Measurements from ENCODE around the gene MPPED2. TPM values are rescaled to one million over a fixed set of nuclear protein-coding genes. Genes with fewer than 3 reads are reported as not detected.

Gene MPPED2
- total RNA-seq, 1 donor from 2014 or later: 25.9 TPM

DNA sequence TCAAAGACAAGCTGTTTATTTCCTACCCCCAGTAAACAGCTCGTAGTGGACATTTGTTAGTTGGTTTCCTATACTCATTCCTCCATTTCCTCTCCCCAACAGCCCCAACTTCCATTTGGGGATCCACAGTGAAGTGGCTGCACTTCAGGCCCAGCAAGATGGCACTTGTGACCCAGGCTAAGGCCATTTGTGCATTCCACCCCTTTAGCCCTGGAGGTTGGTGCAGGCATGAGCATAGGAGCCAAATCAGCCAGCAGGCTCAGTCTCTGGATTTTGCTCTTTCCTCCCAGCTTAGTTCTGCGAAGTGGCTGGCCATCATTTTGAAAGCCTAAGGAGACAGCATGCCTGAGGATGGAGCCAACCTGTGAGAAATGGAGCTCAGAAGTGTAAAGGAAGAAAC, 122.9 kb downstream of the MPPED2 start:
- H3K4me3 Mint-ChIP-seq (ENCODE audit: low read depth): no peak overlapping the region
- H3K4me1 Mint-ChIP-seq (ENCODE audit: low read depth): peaks cover 13% of the 10 kb centered on the region
- peaks cover under 1% of the 10 kb centered on the region for H3K36me3 Mint-ChIP-seq (ENCODE audit: insufficient read depth)
- no peak for DNase-seq (ENCODE audit: low spot score, unreplicated experiment)
- H3K9me3 Mint-ChIP-seq (ENCODE audit: low read depth): no peaks in the 10 kb centered on the region
- H3K27me3 Mint-ChIP-seq: no peaks in the 10 kb centered on the region
- TF ChIP-seq CTCF (IDR thresholded peaks at IDR 0.05; ENCODE audit: unreplicated experiment): no peak
- no peak overlapping the region for H3K27ac Mint-ChIP-seq

DNA sequence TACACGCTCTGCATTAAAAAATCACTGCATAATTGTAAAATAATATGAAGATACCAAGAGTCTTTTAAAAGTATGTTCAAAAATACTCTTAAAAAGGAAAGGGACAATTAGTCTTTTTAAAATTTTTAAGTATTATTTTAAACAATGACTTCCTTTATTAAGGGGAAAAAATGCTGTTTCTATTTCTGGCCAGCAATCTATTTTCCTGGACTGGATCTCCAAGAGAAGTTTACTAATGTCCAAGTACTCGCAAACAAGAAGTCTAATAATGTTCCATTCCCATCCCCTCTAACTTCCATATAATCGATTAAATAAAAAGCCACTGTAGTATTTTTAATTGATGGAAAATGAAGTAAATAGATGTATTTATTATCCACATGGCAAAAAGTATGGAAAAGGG, 123.7 kb downstream of the MPPED2 start:
- no peak overlapping the region for H3K27ac Mint-ChIP-seq
- no peaks in the 10 kb centered on the region for H3K9me3 Mint-ChIP-seq (ENCODE audit: low read depth)
- no peaks in the 10 kb centered on the region for H3K27me3 Mint-ChIP-seq
- H3K4me3 Mint-ChIP-seq (ENCODE audit: low read depth): no peak overlapping the region
- H3K36me3 Mint-ChIP-seq (ENCODE audit: insufficient read depth): peaks cover 3% of the 10 kb centered on the region
- H3K4me1 Mint-ChIP-seq (ENCODE audit: low read depth): peaks cover 11% of the 10 kb centered on the region
- no peak for DNase-seq (ENCODE audit: low spot score, unreplicated experiment)
- no peak for TF ChIP-seq CTCF (IDR thresholded peaks at IDR 0.05; ENCODE audit: unreplicated experiment)

DNA sequence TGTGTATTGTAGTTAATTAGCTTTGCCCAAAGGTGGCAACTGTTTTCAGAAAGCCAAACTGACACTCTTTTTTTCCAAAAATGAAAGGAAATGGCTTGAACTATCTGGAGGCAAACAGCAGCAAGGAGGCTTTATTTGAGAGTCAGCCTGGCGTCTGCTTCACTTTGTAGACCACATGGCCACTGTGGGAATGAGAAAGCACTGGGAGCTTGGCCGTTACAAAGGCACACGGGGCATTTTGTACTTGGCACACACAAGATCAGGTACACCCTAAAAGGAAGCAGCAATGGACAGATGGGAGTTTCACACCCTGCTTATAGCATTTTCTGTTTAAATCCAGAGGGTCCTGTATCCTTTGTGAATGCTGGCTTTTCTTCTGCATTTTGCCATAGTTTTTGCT, 126.3 kb downstream of the MPPED2 start:
- no peak for TF ChIP-seq CTCF (IDR thresholded peaks at IDR 0.05; ENCODE audit: unreplicated experiment)
- Mint-ChIP-seq H3K27ac (no peak overlapping the region), H3K27me3 (no peaks in the 10 kb centered on the region), H3K36me3 (ENCODE audit: insufficient read depth) (peaks cover 3% of the 10 kb centered on the region), H3K4me3 (ENCODE audit: low read depth) (no peak overlapping the region), H3K4me1 (ENCODE audit: low read depth) (peaks cover 8% of the 10 kb centered on the region), H3K9me3 (ENCODE audit: low read depth) (no peaks in the 10 kb centered on the region)
- no peak for DNase-seq (ENCODE audit: low spot score, unreplicated experiment)

DNA sequence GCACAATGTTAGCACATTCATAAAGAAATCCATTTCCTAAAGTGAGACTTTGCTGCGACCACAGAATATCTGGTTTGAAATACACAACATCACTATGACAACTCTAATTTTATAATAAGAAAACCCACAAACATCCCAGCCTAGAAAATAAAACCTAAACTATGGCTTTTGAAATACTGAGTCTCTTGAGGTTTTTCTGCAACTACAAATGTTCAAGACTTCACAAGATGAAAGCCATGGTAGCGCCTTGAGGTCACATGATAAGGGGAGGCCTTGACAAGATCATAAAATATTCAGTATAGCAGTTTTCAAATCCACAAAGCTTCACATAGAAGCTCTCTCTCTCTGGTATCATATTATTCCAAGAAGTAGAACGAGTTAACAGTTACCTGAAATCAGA, 126.8 kb downstream of the MPPED2 start:
- TF ChIP-seq CTCF (IDR thresholded peaks at IDR 0.05; ENCODE audit: unreplicated experiment): no peak
- H3K27me3 Mint-ChIP-seq: no peaks in the 10 kb centered on the region
- no peak overlapping the region for H3K4me3 Mint-ChIP-seq (ENCODE audit: low read depth)
- H3K4me1 Mint-ChIP-seq (ENCODE audit: low read depth): peaks cover 8% of the 10 kb centered on the region
- H3K9me3 Mint-ChIP-seq (ENCODE audit: low read depth): no peaks in the 10 kb centered on the region
- no peak for DNase-seq (ENCODE audit: low spot score, unreplicated experiment)
- peaks cover 3% of the 10 kb centered on the region for H3K36me3 Mint-ChIP-seq (ENCODE audit: insufficient read depth)
- no peak overlapping the region for H3K27ac Mint-ChIP-seq

DNA sequence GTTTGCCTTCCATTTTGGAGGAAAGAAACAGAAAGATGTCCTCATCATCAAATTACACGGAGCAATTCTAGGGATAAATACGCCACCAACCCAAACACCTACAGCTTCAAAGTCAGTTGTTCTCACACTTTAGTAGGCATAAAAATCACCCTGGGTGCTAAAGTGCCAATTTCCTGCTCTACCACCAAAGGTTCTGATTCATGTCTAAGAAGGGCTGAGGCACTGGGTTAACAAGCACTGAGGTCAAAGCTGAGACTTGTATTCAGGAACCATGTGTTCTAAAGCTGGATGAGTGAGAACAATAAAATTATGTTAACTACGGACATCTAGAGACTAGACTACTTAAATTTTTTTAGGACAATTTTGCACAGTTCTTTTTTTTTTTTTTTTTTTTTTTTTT, 127.6 kb downstream of the MPPED2 start:
- Mint-ChIP-seq H3K27me3 (no peaks in the 10 kb centered on the region), H3K4me3 (ENCODE audit: low read depth) (no peak overlapping the region), H3K27ac (no peak overlapping the region), H3K9me3 (ENCODE audit: low read depth) (no peaks in the 10 kb centered on the region), H3K4me1 (ENCODE audit: low read depth) (peaks cover 12% of the 10 kb centered on the region), H3K36me3 (ENCODE audit: insufficient read depth) (peaks cover 3% of the 10 kb centered on the region)
- no peak for DNase-seq (ENCODE audit: low spot score, unreplicated experiment)
- no peak for TF ChIP-seq CTCF (IDR thresholded peaks at IDR 0.05; ENCODE audit: unreplicated experiment)
